Kidney glomerular epithelial cell (primary cell): ENCODE data around the gene TK2.
A peak's percentile ranks its signal among the peaks of the same experiment; 100 is the strongest.

Experiments
- DNase-seq: peaks from one replicate; lab custom pipeline; 2025; lab: John Stamatoyannopoulos, UW

Gene TK2

GRCh38 chr16:66544016-66544757, 5.7 kb downstream of the TK2 start:
- no peak for DNase-seq

GRCh38 chr16:66543541-66543940, 6.4 kb downstream of the TK2 start:
- DNase-seq = no peak

- DNase-seq = no peak
Measured at GRCh38 chr16:66542396-66542795, 7.5 kb downstream of the TK2 start.

- no peak for DNase-seq
Measured at GRCh38 chr16:66541388-66542355, 8.2 kb downstream of the TK2 start.

GRCh38 chr16:66539623-66540469, 10.1 kb downstream of the TK2 start:
- peak; percentile 93 for DNase-seq

- no peak for DNase-seq
Measured at GRCh38 chr16:66538910-66539309, 11.0 kb downstream of the TK2 start.

- no peak for DNase-seq
Measured at GRCh38 chr16:66537236-66537635, 12.7 kb downstream of the TK2 start.

- no peak for DNase-seq
Measured at GRCh38 chr16:66536525-66536924, 13.4 kb downstream of the TK2 start.

GRCh38 chr16:66534376-66534799, 15.5 kb downstream of the TK2 start:
- no peak for DNase-seq

- no peak for DNase-seq
Measured at GRCh38 chr16:66529475-66529874, 20.4 kb downstream of the TK2 start.

GRCh38 chr16:66528294-66528693, 21.6 kb downstream of the TK2 start:
- no peak for DNase-seq

GRCh38 chr16:66525396-66526180, 24.3 kb downstream of the TK2 start:
- no peak for DNase-seq

GRCh38 chr16:66524601-66525164, 25.2 kb downstream of the TK2 start:
- DNase-seq = no peak

- DNase-seq = no peak
Measured at GRCh38 chr16:66523861-66524354, 26.0 kb downstream of the TK2 start.

GRCh38 chr16:66522816-66523590, 26.9 kb downstream of the TK2 start:
- DNase-seq = no peak

- peak; percentile 36 for DNase-seq
Measured at GRCh38 chr16:66521951-66522771, 27.8 kb downstream of the TK2 start.

- DNase-seq = no peak
Measured at GRCh38 chr16:66521252-66521713, 28.6 kb downstream of the TK2 start.

GRCh38 chr16:66520406-66521170, 29.3 kb downstream of the TK2 start:
- no peak for DNase-seq
